Gastroesophageal sphincter (tissue), 4 donors: ENCODE data around the gene ZP4. TPM values are rescaled to one million over a fixed set of nuclear protein-coding genes. Genes with fewer than 3 reads are reported as not detected.

Experiments
- ATAC-seq: fragments of 150-250 bp; one replicate; pipeline ENCODE4 v1.9.1; 2016; ENCODE audit warnings: mild to moderate bottlenecking, moderate library complexity
- H3K27ac ChIP-seq, 4 donors: fragments of 200-600 bp; sonication (generic) in 3 of 4; 1 replicate in 3 of 4; 2 replicates in 1 of 4; pipeline ENCODE4 v1.5.1; 2016 to 2019
- H3K27me3 ChIP-seq: fragments of 200-600 bp; sonication (generic); one replicate; pipeline ENCODE4 v1.5.1; 2019
- H3K36me3 ChIP-seq, 2 donors: fragments of 200-600 bp; sonication (generic); one replicate each; pipeline ENCODE4 v1.5.1; 2019; ENCODE audit warnings: control low read depth in 1 of 2
- H3K4me1 ChIP-seq, 3 donors: fragments of 200-600 bp; sonication (generic); 1 replicate in 2 of 3; 2 replicates in 1 of 3; pipeline ENCODE4 v1.5.1; 2016 to 2019; ENCODE audit warnings: control low read depth in 2 of 3
- H3K4me3 ChIP-seq, 2 donors: fragments of 200-600 bp; sonication (generic); one replicate each; pipeline ENCODE4 v1.5.1; 2019; ENCODE audit warnings: mild to moderate bottlenecking in 1 of 2, moderate library complexity in 1 of 2
- H3K9me3 ChIP-seq, 3 donors: fragments of 200-600 bp; sonication (generic); one replicate each; pipeline ENCODE4 v1.5.1; 2017 to 2019; ENCODE audit warnings: control low read depth in 2 of 3
- EP300 ChIP-seq: sonication (generic); formaldehyde crosslinking; IDR thresholded peaks from one replicate; pipeline ENCODE4 v1.6.1; 2017; ENCODE audit warnings: antibody characterized with exemption, mild to moderate bottlenecking
- POLR2A ChIP-seq, 2 donors: fragments of 450-650 bp; IDR thresholded peaks; one replicate each; pipeline ENCODE4 v1.6.1; 2017; ENCODE audit warnings: antibody characterized with exemption in 2 of 2, mild to moderate bottlenecking in 2 of 2, moderate library complexity in 1 of 2
- POLR2AphosphoS5 ChIP-seq: sonication (generic); formaldehyde crosslinking; IDR thresholded peaks from one replicate; pipeline ENCODE4 v1.6.1; 2017; ENCODE audit warnings: antibody characterized with exemption
- WGBS, 2 donors: methylation state at CpG; one replicate each; pipeline ENCODE4 v1.1.5; 2018; ENCODE audit warnings: low coverage in 1 of 2; 5-methylcytosine and 5-hydroxymethylcytosine counted together
- total RNA-seq, 4 donors: library from RNA; depleted of rRNA; stranded (reverse); fragments of >200 nt; gene quantifications; one replicate each; pipeline ENCODE4 v1.1.0, GENCODE V29; 2016
- TF ChIP-seq, protein P1 (sequence below), 4 experiments: fragments of 200-600 bp in 2 of 4; fragments of 450-650 bp in 2 of 4; sonication (generic) in 1 of 4; IDR thresholded peaks; one replicate each; pipeline ENCODE4 v1.5.1; 2017 to 2019; ENCODE audit warnings: antibody characterized with exemption in 4 of 4, mild to moderate bottlenecking in 2 of 4, moderate library complexity in 2 of 4

ZP4 gene
- total RNA-seq, 4 donors from 2014 or later: not detected

GRCh38 chr1:237884237-237884636 lies 6.5 kb downstream of the ZP4 start:
- no peak for TF ChIP-seq POLR2A (IDR thresholded peaks at IDR 0.05)
- TF ChIP-seq EP300: no peak
- TF ChIP-seq, protein P1, sequence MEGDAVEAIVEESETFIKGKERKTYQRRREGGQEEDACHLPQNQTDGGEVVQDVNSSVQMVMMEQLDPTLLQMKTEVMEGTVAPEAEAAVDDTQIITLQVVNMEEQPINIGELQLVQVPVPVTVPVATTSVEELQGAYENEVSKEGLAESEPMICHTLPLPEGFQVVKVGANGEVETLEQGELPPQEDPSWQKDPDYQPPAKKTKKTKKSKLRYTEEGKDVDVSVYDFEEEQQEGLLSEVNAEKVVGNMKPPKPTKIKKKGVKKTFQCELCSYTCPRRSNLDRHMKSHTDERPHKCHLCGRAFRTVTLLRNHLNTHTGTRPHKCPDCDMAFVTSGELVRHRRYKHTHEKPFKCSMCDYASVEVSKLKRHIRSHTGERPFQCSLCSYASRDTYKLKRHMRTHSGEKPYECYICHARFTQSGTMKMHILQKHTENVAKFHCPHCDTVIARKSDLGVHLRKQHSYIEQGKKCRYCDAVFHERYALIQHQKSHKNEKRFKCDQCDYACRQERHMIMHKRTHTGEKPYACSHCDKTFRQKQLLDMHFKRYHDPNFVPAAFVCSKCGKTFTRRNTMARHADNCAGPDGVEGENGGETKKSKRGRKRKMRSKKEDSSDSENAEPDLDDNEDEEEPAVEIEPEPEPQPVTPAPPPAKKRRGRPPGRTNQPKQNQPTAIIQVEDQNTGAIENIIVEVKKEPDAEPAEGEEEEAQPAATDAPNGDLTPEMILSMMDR (IDR thresholded peaks at IDR 0.05): no peak
- no peak for TF ChIP-seq POLR2AphosphoS5
- no peak overlapping the region for H3K27ac ChIP-seq
- H3K4me3 ChIP-seq: no peak overlapping the region
- no peaks in the 10 kb centered on the region for H3K36me3 ChIP-seq
- no peaks in the 10 kb centered on the region for H3K9me3 ChIP-seq
- WGBS, 2 donors: 69 to 94% methylated on average over 2 of the region's 2 CpGs
- no peak for ATAC-seq
- H3K27me3 ChIP-seq: no peaks in the 10 kb centered on the region
- no peaks in the 10 kb centered on the region for H3K4me1 ChIP-seq

DNA sequence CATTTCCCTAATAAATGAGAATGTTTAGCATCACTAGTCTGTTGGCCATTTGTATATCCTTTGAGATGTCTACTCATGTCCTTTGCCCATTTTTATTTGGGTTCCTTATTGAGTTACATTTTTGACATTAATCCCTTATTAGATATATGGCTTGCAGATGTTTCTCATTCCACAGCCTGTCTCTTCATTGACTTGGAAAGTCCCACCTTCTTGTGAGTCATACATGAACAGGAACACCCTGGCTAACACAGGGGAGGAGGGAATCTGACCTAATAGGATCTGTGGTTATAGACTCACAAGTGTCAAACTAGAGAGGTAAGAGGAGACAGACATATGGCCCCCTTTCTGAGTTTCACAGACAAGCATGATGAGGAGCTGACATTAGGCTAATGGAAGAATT lies 11.5 kb downstream of the ZP4 start:
- Histone ChIP-seq H3K36me3 (no peaks in the 10 kb centered on the region), H3K4me3 (no peak overlapping the region), H3K27me3 (no peaks in the 10 kb centered on the region), H3K27ac (no peak overlapping the region), H3K9me3 (no peaks in the 10 kb centered on the region), H3K4me1 (no peaks in the 10 kb centered on the region)
- no peak for ATAC-seq
- TF ChIP-seq POLR2AphosphoS5 (no peak), EP300 (no peak)
- TF ChIP-seq, protein P1 (IDR thresholded peaks at IDR 0.05): no peak

- no peak overlapping the region for H3K27ac ChIP-seq
- no peak overlapping the region for H3K4me3 ChIP-seq
- no peaks in the 10 kb centered on the region for H3K9me3 ChIP-seq
- TF ChIP-seq, protein P1 (IDR thresholded peaks at IDR 0.05): no peak
- TF ChIP-seq POLR2AphosphoS5 (no peak), POLR2A (IDR thresholded peaks at IDR 0.05) (no peak), EP300 (no peak)
- ATAC-seq: no peak
- no peaks in the 10 kb centered on the region for H3K4me1 ChIP-seq
- no peaks in the 10 kb centered on the region for H3K36me3 ChIP-seq
- no peaks in the 10 kb centered on the region for H3K27me3 ChIP-seq
- WGBS, 2 donors: 40 to 69% methylated on average over 1 of the region's 1 CpG
Measured at GRCh38 chr1:237878406-237878805, 12.3 kb downstream of the ZP4 start.

- Histone ChIP-seq H3K4me1 (no peaks in the 10 kb centered on the region), H3K9me3 (no peaks in the 10 kb centered on the region), H3K36me3 (no peaks in the 10 kb centered on the region), H3K27ac (no peak overlapping the region), H3K4me3 (no peak overlapping the region), H3K27me3 (no peaks in the 10 kb centered on the region)
- WGBS, 2 donors: 60 to 73% methylated on average over 2 to 4 of the region's 4 CpGs
- TF ChIP-seq, protein P1 (IDR thresholded peaks at IDR 0.05): no peak
- TF ChIP-seq EP300: no peak
- TF ChIP-seq POLR2AphosphoS5: no peak
- no peak for ATAC-seq
Measured at GRCh38 chr1:237877631-237878030, 13.1 kb downstream of the ZP4 start.

GRCh38 chr1:237875291-237875690 lies 15.4 kb downstream of the ZP4 start:
- Histone ChIP-seq H3K9me3 (no peaks in the 10 kb centered on the region), H3K4me1 (no peaks in the 10 kb centered on the region), H3K27me3 (no peaks in the 10 kb centered on the region), H3K36me3 (no peaks in the 10 kb centered on the region), H3K27ac (no peak overlapping the region), H3K4me3 (no peak overlapping the region)
- no peak for ATAC-seq
- WGBS, 2 donors: 79 to 80% methylated on average over 7 of the region's 8 CpGs
- TF ChIP-seq, protein P1 (IDR thresholded peaks at IDR 0.05): no peak
- TF ChIP-seq EP300 (no peak), POLR2AphosphoS5 (no peak), POLR2A (IDR thresholded peaks at IDR 0.05) (no peak)
